ENCODE data around the gene PCDHB4. TPM values are rescaled to one million over a fixed set of nuclear protein-coding genes. Genes with fewer than 3 reads are reported as not detected.
"Not testable (repeated sequence)": the region's sequence is repeated elsewhere in the genome, so short reads cannot be mapped to it uniquely, and the experiment has no call there.

Gene PCDHB4
- total RNA-seq, 2 donors from 2014 or later, result 0.17 to 0.96 TPM

DNA sequence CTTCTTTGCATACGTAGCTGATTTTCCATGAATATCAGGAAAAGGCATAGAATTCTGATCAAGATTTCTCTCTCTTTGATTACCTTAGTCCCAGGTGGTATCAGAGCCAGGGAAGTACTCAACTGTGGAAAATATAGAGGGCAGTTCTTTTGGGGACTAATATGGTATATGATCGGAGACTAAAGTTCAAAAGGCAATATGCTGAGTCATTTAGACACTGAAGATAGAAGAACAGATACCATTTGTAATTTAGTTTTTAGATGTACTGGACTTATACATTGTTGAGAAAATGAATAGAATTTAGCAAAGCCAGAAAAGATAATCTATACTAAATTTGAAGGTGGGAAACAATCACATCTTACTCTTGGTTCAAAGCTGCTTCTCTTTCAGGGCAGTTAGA lies 16.3 kb upstream of the PCDHB4 start:
- no peaks in the 10 kb centered on the region for H3K36me3 ChIP-seq
- no peak overlapping the region for H3K4me3 ChIP-seq
- H3K27me3 ChIP-seq, result no peaks in the 10 kb centered on the region
- H3K27ac ChIP-seq, result no peak overlapping the region
- TF ChIP-seq, protein P1, sequence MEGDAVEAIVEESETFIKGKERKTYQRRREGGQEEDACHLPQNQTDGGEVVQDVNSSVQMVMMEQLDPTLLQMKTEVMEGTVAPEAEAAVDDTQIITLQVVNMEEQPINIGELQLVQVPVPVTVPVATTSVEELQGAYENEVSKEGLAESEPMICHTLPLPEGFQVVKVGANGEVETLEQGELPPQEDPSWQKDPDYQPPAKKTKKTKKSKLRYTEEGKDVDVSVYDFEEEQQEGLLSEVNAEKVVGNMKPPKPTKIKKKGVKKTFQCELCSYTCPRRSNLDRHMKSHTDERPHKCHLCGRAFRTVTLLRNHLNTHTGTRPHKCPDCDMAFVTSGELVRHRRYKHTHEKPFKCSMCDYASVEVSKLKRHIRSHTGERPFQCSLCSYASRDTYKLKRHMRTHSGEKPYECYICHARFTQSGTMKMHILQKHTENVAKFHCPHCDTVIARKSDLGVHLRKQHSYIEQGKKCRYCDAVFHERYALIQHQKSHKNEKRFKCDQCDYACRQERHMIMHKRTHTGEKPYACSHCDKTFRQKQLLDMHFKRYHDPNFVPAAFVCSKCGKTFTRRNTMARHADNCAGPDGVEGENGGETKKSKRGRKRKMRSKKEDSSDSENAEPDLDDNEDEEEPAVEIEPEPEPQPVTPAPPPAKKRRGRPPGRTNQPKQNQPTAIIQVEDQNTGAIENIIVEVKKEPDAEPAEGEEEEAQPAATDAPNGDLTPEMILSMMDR (IDR thresholded peaks at IDR 0.05), result no peak
- DNase-seq, result no peak
- intact Hi-C loops (cut with DNase I), result no loop called here
- no peaks in the 10 kb centered on the region for H3K4me1 ChIP-seq
- H3K9ac ChIP-seq (ENCODE audit: low read depth in 2 of 2, low read length in 2 of 2), result no peak overlapping the region
- H3K9me3 ChIP-seq, result no peaks in the 10 kb centered on the region

DNA sequence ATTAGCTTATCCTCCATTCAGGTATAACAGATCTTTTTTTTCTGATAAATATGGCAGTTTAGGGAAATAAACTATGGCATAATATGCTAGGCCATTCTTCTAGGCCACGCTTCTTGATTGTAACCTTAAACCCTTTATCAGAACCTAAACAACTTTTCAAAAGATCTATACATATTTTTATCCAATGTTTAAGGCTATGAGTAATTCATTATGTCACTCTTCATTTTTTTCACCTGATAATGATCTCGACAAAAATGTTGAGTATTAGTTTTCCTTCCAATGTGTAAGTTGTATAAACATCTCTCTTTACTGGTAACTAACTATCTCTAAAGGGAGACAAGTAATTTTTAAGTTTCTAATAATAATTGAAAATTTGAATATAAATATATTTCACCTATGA lies 2.4 kb upstream of the PCDHB4 start:
- Histone ChIP-seq H3K9ac (ENCODE audit: low read depth in 2 of 2, low read length in 2 of 2) (no peak overlapping the region), H3K9me3 (no peaks in the 10 kb centered on the region)

GRCh38 chr5:141121985-141122384 lies 367 bp downstream of the PCDHB4 start:
- DNase-seq, result no peak
- Histone ChIP-seq H3K9ac (ENCODE audit: low read depth in 2 of 2, low read length in 2 of 2) (no peak overlapping the region), H3K27ac (no peak overlapping the region), H3K27me3 (no peaks in the 10 kb centered on the region), H3K4me3 (no peak overlapping the region), H3K4me1 (no peaks in the 10 kb centered on the region), H3K36me3 (no peaks in the 10 kb centered on the region), H3K9me3 (no peaks in the 10 kb centered on the region)
- intact Hi-C loops (cut with DNase I), result no loop called here
- TF ChIP-seq, protein P1 (IDR thresholded peaks at IDR 0.05), result no peak

More for the DNA sequence above, 2.4 kb upstream of the PCDHB4 start:
- Histone ChIP-seq H3K27me3 (no peaks in the 10 kb centered on the region), H3K4me1 (no peaks in the 10 kb centered on the region), H3K36me3 (no peaks in the 10 kb centered on the region), H3K27ac (no peak overlapping the region), H3K4me3 (no peak overlapping the region)
- intact Hi-C loops (cut with DNase I), result no loop called here
- no peak for DNase-seq
- TF ChIP-seq, protein P1 (IDR thresholded peaks at IDR 0.05), result no peak

DNA sequence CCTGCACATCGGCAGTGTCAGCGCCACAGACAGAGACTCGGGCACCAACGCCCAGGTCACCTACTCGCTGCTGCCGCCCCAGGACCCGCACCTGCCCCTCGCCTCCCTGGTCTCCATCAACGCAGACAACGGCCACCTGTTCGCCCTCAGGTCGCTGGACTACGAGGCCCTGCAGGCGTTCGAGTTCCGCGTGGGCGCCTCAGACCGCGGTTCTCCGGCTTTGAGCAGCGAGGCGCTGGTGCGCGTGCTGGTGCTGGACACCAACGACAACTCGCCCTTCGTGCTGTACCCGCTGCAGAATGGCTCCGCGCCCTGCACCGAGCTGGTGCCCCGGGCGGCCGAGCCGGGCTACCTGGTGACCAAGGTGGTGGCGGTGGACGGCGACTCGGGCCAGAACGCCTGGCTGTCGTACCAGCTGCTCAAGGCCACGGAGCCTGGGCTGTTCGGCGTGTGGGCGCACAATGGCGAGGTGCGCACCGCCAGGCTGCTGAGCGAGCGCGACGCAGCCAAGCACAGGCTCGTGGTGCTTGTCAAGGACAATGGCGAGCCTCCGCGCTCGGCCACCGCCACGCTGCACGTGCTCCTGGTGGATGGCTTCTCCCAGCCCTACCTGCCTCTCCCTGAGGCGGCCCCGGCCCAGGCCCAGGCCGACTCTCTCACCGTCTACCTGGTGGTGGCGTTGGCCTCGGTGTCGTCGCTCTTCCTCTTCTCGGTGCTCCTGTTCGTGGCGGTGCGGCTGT lies 1.9 kb downstream of the PCDHB4 start:
- H3K27ac ChIP-seq; H3K9me3 ChIP-seq; H3K9ac ChIP-seq (ENCODE audit: low read depth in 2 of 2, low read length in 2 of 2); H3K4me1 ChIP-seq; H3K36me3 ChIP-seq; H3K4me3 ChIP-seq; intact Hi-C loops (cut with DNase I); H3K27me3 ChIP-seq; DNase-seq: not testable (repeated sequence)

DNA sequence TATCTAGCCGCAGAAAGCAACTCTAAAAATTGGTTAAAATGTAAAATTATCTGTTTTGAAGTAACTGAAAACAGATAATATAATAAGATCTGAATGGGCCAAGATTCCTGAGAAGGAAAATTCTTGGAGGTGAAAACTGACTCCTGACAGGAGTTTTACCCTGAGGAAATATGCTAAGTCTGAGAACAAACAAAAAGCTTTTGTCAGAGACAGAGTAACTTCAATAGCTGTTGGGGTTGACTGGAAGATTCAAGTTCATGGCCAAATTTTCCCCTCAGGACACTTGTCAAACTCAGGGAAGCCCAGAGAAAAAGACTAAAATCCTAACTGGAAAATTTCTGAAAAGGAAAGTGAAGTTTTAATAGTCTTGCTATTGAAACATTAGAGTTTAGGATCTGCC lies 5.7 kb downstream of the PCDHB4 start:
- no peak for DNase-seq
- Histone ChIP-seq H3K36me3 (no peaks in the 10 kb centered on the region), H3K9me3 (no peaks in the 10 kb centered on the region), H3K4me1 (no peaks in the 10 kb centered on the region), H3K4me3 (no peak overlapping the region), H3K27me3 (no peaks in the 10 kb centered on the region), H3K27ac (no peak overlapping the region), H3K9ac (ENCODE audit: low read depth in 2 of 2, low read length in 2 of 2) (no peak overlapping the region)
- intact Hi-C loops (cut with DNase I), result no loop called here
- TF ChIP-seq, protein P1 (IDR thresholded peaks at IDR 0.05), result no peak

GRCh38 chr5:141135030-141135717 lies 13.6 kb downstream of the PCDHB4 start, which contains the start of gene PCDHB5:
TSS of gene PCDHB5 (plus strand) at chr5:141135206. CDS start at chr5:141135435, 229 bp downstream.
- Histone ChIP-seq H3K9ac (ENCODE audit: low read depth in 2 of 2, low read length in 2 of 2) (no peak within 1 kb of the TSS), H3K9me3 (no peaks in the 10 kb centered on the region), H3K27me3 (no peaks in the 10 kb centered on the region), H3K27ac (no peak within 1 kb of the TSS), H3K4me3 (no peak within 1 kb of the TSS), H3K4me1 (no peaks in the 10 kb centered on the region), H3K36me3 (no peaks in the 10 kb centered on the region)
- DNase-seq, result no peak
- intact Hi-C loops (cut with DNase I), result no loop called here
- TF ChIP-seq, protein P1 (IDR thresholded peaks at IDR 0.05), result no peak

Data from colonic mucosa (tissue), 4 donors.